Measurements from ENCODE around the gene FNDC3B.

FNDC3B gene

GRCh38 chr3:172127929-172128580 lies 88.7 kb downstream of the FNDC3B start:
- DNase-seq (ENCODE audit: low read depth), result no peak
- TF ChIP-seq CTCF (IDR thresholded peaks at IDR 0.05; ENCODE audit: low read depth, low read length) (no peak), MYC (IDR thresholded peaks at IDR 0.05; ENCODE audit: low read depth, low read length) (no peak)
- no peak overlapping the region for H3K4me3 ChIP-seq (ENCODE audit: low read depth, low read length)

- no peak for DNase-seq (ENCODE audit: low read depth)
- TF ChIP-seq MAX (IDR thresholded peaks at IDR 0.05; ENCODE audit: low read depth, low read length) (no peak), POLR2A (IDR thresholded peaks at IDR 0.05; ENCODE audit: extremely low read depth, insufficient read length) (no peak), CTCF (IDR thresholded peaks at IDR 0.05; ENCODE audit: low read depth, low read length) (no peak)
- peak overlapping the region; percentile 35 for H3K4me3 ChIP-seq (ENCODE audit: low read depth, low read length)
These were observed 89.5 kb downstream of the FNDC3B start for GRCh38 chr3:172128858-172129257.

- peak overlapping the region; percentile 35 for H3K4me3 ChIP-seq (ENCODE audit: low read depth, low read length)
- TF ChIP-seq MAX (IDR thresholded peaks at IDR 0.05; ENCODE audit: low read depth, low read length) (no peak), POLR2A (IDR thresholded peaks at IDR 0.05; ENCODE audit: extremely low read depth, insufficient read length) (no peak), MYC (IDR thresholded peaks at IDR 0.05; ENCODE audit: low read depth, low read length) (no peak; the same call in 1 of the 2 replicates)
- DNase-seq (ENCODE audit: low read depth), result no peak
These were observed 90.1 kb downstream of the FNDC3B start for GRCh38 chr3:172129498-172129849.

- peak; percentile 99 for DNase-seq (ENCODE audit: low read depth)
- peak overlapping the region; percentile 19 for H3K4me3 ChIP-seq (ENCODE audit: low read depth, low read length)
- TF ChIP-seq MYC (IDR thresholded peaks at IDR 0.05; ENCODE audit: low read depth, low read length), result peak; percentile 78
- peak; percentile 59 for TF ChIP-seq MAX (IDR thresholded peaks at IDR 0.05; ENCODE audit: low read depth, low read length)
- TF ChIP-seq CTCF (IDR thresholded peaks at IDR 0.05; ENCODE audit: low read depth, low read length), result no peak
These were observed 90.7 kb downstream of the FNDC3B start for GRCh38 chr3:172129850-172130716.

GRCh38 chr3:172130717-172131050 lies 91.3 kb downstream of the FNDC3B start:
- no peak for DNase-seq (ENCODE audit: low read depth)
- no peak for TF ChIP-seq CTCF (IDR thresholded peaks at IDR 0.05; ENCODE audit: low read depth, low read length)
- TF ChIP-seq MYC (IDR thresholded peaks at IDR 0.05; ENCODE audit: low read depth, low read length), result no peak
- TF ChIP-seq POLR2A (IDR thresholded peaks at IDR 0.05; ENCODE audit: extremely low read depth, insufficient read length), result peak; percentile 30
- H3K4me3 ChIP-seq (ENCODE audit: low read depth, low read length), result peak overlapping the region; percentile 19

- no peak for TF ChIP-seq POLR2A (IDR thresholded peaks at IDR 0.05; ENCODE audit: extremely low read depth, insufficient read length)
- TF ChIP-seq MAX (IDR thresholded peaks at IDR 0.05; ENCODE audit: low read depth, low read length), result no peak
- no peak for TF ChIP-seq MYC (IDR thresholded peaks at IDR 0.05; ENCODE audit: low read depth, low read length)
- no peak for TF ChIP-seq CTCF (IDR thresholded peaks at IDR 0.05; ENCODE audit: low read depth, low read length)
- H3K4me3 ChIP-seq (ENCODE audit: low read depth, low read length), result no peak overlapping the region
- DNase-seq (ENCODE audit: low read depth), result no peak
These were observed 92.4 kb downstream of the FNDC3B start for GRCh38 chr3:172131746-172132145.
